HG02943 (cell line): ENCODE measurements around the gene ERVV-1.
"Not testable (repeated sequence)": the region's sequence is repeated elsewhere in the genome, so short reads cannot be mapped to it uniquely, and the experiment has no call there.

Source experiments
- ATAC-seq: cut with Tn5 transposase; IDR thresholded peaks from one replicate; pipeline ENCODE4 v1.9.1; 2021; ENCODE audit warnings: mild to moderate bottlenecking, low read depth, moderate library complexity; ENCODE audit not compliant: unreplicated experiment

Gene ERVV-1

DNA sequence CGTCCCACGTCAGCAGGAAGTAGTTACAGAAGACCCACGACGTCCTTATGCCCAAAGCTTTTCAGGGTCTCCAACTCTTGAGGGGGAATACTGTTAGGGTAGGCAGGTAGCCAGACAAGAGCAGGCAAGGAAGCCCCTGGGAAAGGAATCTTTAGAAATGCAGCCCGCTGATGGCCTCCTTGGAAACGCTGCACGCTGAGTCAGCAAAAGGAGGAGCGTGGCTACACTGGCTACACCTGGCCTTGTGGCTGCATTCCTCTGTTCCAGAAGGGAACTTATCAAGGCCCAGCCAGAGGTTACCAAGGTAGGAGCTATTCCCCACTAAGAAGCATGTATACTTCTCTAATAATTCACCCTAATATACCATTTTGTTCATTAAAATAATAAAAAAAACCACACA, 2.0 kb downstream of the ERVV-1 start:
- no peak for ATAC-seq

- no peak for ATAC-seq
Observed at GRCh38 chr19:53019684-53020083, 6.0 kb downstream of the ERVV-1 start.

GRCh38 chr19:53028306-53028705, 14.6 kb downstream of the ERVV-1 start:
- ATAC-seq = not testable (repeated sequence)

- ATAC-seq = no peak
Observed at GRCh38 chr19:53034054-53034453, 20.3 kb downstream of the ERVV-1 start.

- ATAC-seq = no peak
Observed at GRCh38 chr19:53034948-53035675, 21.4 kb downstream of the ERVV-1 start.

- ATAC-seq = no peak
Observed at GRCh38 chr19:53037101-53038097, 23.7 kb downstream of the ERVV-1 start.

- ATAC-seq = no peak
Observed at GRCh38 chr19:53041366-53041765, 27.6 kb downstream of the ERVV-1 start.

GRCh38 chr19:53045536-53045935, 31.8 kb downstream of the ERVV-1 start:
- ATAC-seq = no peak

DNA sequence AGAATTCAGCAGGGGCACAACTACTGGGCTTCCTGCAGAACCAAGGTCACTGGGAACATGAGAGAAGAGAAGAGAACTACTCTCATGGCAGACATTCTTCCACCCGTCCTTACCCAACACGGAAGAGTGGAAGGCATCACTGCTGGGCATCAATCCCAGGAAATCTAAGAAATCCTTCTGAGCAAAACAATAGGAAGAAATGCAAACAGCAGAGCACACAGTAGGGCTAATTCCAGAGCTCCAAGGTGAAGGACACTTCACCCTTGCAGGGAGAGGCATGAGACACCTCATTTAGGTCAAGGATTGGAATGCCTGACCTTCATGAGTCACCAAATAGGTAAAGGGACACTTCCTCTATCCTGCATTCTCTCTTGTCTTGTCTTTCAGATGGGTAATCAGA, 33.7 kb downstream of the ERVV-1 start:
- ATAC-seq = no peak

GRCh38 chr19:53055117-53055516, 41.4 kb downstream of the ERVV-1 start:
- ATAC-seq = no peak

- no peak for ATAC-seq
Observed at GRCh38 chr19:53057904-53058580, 44.3 kb downstream of the ERVV-1 start.
